GM12801 (cell line): Measurements from ENCODE around the gene TDRD9.

ENCODE experiments used
- TF ChIP-seq, protein P1 (sequence below): IDR thresholded peaks from one replicate; pipeline ENCODE4 v1.5.1; 2011; ENCODE audit warnings: control low read depth; ENCODE audit not compliant: insufficient read length; ENCODE audit errors: extremely low read depth

The TDRD9 gene

DNA sequence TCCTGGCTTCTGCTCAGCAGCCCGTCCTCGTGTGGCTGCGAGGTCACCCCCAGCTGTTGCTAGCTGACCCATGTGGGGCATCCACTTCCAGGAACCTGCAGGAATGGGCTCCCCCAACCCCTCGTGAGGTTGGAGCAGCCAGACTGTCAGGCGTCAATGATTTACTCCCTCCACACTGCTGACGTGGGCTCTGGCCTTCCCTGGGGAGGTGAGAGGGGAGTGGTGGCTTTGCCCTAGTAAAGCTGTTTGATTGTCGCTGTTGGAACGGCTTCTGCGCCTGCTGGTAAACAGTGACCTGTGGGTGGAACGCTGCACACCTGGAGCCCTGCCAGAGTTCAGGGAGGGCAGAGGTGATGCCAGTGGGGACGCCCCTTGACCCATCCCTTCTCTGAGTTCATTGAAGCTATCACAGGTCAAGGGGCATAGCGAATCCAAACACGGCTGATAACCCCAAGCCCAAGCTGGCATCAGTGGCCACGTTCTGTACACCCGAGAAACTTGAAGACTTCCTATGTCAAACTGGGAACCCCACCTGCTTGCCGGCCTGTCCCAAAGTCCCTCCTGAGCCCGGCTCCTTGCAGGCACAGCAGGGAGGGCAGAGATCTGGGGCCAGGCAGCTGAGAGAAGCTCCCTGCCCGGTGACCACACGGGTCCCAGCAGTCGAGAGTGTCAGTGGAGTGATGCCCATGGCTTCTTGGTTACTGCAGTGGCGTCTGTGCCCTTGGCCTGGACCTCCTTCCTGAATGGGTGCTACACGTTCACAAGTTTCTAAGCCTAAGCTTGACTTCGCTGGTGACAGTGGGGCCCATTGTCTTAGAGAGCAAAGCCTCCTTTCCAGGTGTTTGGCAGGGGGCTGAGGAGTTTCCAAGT, 160.0 kb downstream of the TDRD9 start:
- TF ChIP-seq, protein P1, sequence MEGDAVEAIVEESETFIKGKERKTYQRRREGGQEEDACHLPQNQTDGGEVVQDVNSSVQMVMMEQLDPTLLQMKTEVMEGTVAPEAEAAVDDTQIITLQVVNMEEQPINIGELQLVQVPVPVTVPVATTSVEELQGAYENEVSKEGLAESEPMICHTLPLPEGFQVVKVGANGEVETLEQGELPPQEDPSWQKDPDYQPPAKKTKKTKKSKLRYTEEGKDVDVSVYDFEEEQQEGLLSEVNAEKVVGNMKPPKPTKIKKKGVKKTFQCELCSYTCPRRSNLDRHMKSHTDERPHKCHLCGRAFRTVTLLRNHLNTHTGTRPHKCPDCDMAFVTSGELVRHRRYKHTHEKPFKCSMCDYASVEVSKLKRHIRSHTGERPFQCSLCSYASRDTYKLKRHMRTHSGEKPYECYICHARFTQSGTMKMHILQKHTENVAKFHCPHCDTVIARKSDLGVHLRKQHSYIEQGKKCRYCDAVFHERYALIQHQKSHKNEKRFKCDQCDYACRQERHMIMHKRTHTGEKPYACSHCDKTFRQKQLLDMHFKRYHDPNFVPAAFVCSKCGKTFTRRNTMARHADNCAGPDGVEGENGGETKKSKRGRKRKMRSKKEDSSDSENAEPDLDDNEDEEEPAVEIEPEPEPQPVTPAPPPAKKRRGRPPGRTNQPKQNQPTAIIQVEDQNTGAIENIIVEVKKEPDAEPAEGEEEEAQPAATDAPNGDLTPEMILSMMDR: no peak

DNA sequence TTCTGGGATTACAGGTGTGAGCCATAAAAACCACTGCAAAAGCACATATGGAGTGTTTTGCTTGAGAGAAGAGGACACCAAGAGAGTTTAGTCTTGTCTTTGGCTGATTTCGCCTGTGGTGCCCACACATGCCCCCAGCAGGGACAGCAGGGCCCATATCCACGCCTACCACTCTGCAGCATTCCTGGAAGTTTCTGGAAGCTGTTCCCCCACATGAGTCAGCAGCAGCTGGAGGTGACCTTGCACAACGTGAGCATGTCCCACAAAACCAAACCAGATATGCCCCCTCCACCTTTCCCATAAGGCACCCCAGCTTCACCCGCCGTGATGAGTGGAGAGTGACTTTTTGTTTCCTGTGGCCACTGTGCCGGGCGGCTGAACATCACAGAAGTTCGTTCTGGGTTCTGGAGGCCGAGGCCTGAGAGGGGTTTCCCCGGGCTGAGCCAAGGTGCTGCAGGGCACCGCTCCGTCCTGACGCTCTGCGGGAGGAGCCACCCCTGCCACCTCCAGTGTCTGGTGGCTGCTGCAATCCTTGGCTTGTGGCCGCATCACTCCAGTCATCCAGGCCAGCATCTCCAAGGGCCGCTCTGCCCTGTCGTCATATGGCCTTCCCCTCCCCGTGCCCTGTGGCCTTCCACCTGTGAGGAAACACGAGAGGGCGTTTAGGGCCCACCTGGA, 162.0 kb downstream of the TDRD9 start:
- TF ChIP-seq, protein P1: no peak

DNA sequence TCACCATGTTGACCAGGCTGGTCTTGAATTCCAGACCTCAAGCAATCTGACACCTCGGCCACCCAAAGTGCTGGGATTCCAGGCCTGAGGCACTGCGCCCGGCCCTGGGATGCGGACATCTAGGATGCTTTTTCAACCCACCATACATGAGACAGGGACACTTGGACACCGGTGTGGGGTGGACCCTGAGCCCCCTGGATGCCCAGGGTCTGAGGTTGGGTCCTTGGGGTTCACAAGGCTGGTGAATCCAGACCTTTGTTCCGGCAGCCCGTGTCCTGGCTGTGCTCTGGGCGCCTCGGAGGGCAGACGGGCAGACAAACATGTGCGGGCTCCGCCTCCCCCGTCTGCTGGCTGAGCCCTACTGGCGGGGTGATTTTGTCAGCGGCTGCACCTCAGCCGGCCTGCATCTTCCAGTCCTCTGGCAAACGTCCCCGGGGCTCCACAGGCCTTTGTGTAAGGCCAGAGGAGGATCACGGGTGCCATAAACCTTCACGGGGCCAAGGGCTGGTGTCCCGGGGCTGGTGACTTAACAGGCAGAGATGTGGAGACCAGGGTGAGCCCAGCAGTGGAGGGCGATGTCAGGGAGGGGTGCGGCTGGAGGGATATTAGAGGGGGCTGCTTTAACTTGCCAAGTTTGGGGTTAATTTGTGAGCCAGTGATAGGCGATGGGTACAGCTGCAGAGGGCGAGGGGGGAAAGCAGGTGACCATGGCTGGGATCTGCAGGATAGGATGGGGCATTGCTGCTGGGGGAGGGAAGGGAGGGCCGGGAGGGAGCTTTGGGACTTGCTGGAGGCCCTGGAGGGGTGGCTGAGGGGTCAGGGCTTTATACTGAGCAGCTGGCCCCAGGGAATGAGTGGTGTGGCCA, 163.0 kb downstream of the TDRD9 start:
- TF ChIP-seq, protein P1: no peak

DNA sequence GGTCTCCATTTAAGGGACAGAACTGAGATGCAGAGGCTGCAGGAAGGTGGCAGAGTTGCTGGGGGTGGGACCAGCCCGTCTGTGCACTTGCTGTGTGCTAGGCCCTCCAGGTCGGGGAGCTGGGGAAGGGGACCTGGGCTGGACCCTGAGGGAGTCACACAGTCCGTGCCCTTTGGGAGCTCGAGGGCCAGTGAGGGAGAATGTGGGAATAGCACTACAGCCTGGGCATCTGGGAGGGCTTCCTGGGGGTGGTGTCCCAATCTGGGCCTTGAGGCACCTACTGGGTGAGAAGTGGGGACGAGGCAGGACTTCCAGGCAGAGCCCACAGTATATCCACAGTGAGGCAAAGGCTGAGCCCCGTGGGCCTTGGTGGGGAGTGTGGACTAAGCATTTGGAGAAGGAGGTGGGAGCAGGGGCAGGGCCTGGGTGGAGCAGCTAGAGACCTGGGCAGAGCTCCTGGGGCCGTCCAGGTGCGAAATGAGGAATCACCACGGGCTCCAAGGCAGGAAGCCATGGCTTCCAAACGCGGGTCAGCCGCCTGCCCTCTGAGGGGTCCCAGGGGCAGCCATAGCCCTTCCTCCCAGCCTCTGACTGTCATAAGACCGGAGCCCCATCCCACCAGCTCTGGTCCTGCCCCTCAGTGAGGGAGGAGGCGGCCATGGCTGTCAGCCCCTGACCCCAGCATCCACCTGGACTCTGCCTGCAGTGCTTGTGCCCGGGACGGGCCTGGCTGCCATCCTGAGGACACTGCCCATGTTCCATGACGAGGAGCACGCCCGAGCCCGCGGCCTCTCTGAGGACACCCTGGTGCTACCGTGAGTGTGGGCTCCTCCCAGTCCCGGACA, 163.9 kb downstream of the TDRD9 start:
- TF ChIP-seq, protein P1: no peak

GRCh38 chr14:104092931-104093365, 164.7 kb downstream of the TDRD9 start:
- TF ChIP-seq, protein P1: no peak

DNA sequence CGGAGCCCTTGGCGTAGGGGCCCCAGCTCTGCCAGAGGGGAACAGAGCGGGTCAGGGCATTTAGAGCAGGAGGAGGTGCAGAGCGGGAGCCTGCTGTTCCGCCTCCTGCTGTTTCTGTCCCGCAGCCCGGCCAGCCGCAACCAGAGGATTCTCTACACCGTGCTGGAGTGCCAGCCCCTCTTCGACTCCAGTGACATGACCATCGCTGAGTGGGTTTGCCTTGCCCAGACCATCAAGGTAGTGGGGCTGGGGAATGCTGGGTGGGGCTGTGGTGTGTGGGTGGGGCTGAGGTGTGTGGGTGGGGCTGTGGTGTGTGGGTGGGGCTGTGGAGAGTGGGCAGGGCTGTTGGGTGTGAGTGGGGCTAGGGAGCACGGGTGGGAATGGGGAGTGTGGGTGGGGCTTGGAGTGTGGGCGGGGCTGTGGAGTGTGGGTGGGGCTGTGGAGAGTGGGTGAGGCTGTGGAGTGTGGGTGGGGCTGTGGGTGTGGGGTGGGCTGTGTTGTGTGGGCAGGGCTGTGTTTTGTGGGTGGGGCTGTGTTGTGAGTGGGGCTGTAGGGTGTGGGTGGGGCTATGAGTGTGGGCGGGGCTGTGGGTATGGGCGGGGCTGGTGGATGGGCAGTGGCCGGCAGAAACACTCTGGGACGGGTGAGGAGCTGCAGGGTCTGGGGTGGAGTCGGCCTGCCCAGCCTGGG, 165.3 kb downstream of the TDRD9 start:
- TF ChIP-seq, protein P1: no peak
